GM03348 (cell line): Measurements from ENCODE around the gene SOCS3.

Source experiments
- DNase-seq: peaks from one replicate; pipeline ENCODE4 v3.0.0; 2012; ENCODE audit warnings: low spot score

Gene SOCS3

DNA sequence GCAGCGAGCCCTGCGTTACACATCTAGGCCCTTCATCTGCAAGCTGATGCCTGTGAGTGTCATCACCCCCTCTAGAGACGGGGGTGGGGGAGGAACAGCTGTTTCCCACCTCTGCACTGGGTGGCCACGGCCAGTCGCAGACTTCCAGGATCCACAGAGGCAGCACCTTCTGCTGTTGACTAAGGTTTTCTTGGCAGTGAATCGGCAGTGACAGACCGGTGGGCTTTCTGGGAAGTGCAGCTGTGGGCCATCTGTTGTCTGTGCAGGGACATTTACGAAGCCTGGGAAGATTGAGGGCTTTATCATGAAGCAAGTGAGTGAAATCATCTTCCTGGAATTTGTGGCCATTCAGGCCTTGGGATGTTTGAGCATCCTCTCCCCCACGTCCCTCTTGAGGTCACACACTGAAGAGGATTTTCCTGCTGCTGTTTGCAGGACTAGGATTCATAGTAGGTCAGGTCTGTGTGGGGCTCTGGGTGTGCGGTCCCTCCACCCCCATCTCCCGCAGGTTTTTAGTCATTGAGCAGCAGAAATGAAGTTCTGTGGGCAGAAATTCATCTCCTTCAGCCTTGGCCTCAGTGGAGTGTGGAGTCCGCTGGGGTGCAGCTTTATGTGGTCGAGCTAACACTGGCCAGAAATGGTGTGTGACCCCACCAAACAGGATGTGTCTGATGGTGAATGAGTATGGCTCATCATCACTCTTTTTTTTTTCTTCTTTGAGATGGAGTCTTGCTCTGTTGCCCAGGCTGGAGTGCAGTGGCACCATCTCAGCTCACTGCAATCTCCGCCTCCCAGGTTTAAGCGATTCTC, 30.6 kb upstream of the SOCS3 start:
- peak; percentile 90 for DNase-seq

DNA sequence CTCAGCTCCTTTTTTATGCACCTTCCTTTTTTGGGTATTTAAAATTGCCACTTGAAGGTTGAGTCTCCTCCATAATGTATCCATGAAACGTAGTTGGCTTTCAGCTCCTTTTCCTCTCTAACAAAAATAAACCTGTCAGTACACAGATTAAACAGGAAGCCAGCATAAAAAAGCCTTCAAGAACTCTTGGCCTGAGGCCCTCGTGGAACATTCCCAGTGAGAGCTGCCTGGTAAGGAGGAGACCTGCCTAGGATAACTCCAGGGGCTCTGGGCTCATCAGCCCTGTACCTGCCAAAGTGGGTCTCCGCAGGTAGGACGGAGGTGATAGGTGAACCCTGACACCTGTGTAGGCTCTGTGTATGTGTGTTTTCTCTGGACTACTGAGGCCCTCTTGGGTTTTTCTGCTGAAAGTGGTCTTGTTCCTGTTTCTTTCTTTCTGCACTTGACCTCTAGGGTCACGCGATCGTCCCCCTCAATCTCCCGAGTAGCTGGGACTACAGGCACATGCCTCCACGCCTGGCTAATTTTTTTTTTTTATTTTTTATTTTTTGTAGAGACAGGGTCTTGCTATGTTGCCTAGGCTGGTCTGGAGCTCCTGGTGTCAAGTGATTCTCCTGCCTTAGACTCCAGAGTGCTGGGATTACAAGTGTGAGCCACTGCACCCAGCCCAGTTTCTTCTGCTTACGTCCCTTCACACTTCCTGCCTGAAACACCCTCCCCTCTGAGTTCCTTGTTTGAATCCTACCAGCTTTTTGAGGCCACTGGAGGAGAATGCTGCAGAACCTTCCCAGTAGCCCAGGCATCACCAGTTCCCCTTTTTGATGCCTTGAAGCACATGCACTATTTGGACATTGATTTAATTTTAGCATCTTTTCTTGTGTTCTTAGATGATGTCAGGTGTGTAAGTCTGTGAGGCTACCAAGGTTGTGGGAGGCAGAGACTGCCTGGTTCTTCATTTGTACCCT, 28.4 kb upstream of the SOCS3 start:
- DNase-seq = no peak

DNA sequence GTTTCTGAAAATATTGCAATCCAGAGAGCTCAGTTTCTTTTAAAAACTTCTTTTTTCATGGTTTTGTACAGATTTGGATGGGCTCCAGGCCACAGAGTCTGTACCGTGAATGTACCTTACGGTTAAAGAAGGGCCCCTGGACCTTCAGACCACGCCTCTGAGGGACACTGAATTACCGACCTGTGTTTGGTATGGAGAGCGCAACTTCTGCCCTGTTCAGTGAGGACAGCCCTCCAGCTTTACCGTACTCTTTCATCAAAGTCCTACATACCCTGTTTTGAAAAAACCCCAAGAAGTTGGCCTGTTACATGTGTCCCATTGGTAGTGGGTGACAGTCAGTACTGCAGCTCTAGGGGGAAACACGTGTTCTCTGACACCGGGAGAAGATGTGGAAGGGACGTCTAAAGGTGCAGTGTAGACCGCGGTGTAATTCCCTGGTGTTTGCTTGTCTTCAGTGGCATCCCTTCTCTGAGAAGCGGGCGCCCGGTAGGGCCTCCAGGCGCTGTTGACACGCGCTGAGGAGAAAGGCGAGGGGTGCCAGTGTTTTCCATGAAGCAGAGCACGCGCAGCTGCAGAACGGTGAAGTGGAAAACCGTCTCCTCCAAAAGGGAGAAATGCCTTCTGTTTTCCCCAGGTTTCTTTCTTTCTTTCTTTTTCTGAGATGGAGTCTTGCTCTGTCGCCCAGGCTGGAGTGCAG, 24.8 kb upstream of the SOCS3 start:
- DNase-seq = no peak

DNA sequence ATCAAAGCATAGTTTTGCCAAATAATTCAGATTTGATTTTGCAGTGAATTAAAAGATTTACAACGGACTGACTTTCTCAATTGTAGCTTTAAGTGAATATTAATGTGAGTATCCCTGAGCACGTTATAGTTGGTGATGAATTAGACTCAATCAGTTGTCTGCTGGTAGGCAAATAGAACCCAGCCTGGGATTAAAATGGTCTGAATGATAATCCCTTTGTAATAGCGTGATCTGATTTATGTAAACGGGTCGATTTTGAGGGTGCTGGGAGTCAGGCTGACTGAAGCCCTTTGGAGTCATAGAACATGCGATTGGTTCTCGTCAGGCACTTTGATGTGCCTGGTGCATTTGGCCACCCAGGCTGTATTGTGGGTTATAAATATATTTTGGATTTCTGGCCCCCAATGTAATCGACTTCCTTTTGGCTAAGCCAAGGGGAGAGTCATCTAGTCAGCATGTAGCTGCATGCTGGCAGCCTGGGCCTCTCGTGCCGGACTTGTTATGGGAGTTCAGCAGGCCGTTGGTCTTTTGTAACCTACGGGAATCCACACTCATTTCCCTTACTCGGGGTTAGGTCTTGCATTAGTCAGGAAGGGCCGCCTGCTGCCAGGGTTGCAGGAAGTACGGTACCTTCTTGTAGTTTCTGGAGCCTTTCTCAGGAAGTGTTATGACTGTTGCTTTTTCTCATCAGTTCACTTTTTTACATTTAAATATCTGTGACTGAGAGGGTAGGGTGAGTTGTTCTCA, 24.0 kb upstream of the SOCS3 start:
- peak; percentile 91 for DNase-seq

DNA sequence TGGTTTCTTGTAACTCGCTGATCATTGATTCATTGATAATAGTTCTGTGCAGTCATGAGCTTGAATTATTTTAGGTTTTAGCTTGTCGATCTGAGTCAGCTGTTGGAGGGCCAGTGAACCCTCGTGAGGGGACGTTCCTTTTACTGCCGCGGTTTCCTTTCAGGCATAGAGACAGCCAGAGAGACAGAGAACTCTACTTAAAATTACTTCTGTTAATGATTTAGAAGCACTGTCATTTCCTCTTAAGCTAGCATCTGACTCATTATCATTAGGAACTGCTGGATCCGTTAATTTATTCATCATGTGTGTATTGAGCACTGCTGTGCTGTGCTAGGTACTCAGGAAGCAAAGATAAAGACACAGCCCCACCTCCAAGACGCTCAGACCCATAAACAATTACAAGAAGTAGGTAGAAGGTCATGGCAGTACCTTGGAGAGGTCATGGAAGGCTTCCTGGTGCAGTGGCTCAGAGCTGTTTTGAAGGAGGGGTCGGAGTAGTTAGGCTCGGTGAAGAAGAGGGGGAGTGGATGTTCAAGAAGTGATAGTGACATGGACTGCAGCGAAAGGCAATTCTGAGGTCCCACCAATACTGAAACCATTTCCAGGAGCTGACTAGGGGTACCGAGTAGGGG, 21.8 kb upstream of the SOCS3 start:
- DNase-seq = peak; percentile 31

DNA sequence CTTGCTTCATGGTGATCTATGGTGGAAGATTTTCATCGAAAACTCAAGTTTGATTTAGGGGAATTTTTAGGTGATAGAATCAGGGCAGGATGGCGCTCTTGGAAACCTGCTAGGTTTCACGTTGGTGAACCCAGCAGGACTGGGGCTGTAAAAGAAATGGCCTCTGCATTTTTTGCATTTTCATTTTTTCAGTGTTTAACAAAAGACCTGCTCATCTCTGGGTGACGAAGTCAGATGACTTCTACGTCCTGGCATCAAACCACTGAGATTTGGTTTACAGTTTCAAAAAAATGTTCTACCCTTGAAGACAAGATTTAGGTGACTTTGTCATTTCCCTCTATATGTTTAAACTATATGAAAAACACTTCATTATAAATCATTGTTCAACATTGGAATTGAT, 20.5 kb upstream of the SOCS3 start:
- no peak for DNase-seq

DNA sequence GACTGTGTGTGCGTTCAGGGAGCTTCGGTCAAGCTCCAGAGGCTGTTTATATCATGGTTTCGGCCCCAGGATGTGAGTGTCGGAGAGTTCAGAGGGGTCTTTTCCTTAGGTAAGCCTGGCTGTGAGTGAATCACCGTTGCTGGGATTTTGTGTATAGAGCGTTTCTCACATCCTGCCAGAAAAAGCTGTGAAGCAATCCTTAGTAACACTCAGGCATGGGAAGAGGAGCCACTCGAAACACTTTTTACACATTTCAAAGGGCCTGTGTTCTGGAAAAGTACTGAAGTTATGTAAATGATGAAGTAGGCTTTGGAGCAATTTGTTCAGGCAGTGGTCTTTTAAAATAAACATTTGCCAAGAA, 19.2 kb upstream of the SOCS3 start:
- peak; percentile 58 for DNase-seq

DNA sequence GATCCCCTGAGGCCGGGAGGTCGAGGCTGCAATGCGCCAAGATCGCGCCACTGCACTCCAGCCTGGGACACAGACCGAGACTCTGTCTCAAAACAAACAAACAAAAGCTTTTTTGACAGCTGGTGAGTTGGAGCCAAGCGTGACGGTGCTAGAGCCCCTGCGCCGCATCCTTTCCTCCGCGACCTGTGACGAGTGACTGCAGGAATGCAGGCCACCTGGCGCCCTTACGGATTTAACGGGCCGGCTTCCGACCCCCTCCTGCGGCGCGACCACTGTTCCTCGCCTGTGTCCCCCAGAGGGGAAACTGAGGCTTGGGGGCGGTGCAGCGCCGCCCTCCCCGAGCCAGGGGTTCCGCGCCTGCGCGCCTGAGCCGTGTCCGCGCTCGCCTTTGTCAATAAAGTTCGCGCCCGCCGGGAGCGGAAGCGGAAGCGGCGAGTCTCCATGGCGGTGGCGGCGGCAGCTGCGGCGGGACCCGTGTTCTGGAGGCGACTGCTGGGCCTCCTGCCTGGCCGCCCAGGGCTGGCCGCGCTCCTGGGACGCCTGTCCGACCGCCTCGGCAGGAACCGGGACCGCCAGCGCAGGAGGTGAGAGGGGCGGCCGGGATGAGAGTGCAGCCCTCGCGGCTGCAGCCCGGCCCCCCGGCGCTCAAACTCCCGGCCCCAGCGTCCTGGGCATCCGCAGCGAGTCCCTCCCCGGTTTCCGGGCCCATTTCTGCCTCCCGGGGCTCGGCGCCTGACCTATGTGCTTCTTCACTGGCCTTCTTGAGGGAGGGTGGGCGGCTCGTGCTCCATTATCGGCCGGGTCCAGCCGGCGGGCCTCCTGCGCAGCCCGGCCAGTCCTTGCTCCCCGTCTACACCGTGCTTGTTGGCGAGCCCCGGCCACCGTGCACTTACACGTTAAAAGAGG, 18.6 kb upstream of the SOCS3 start, which contains the start of gene PGS1:
PGS1 (plus strand) TSS at position 425 of the 906 bp plus-strand sequence; CDS start at position 442, 17 bp downstream.
- peak; percentile 88 for DNase-seq

DNA sequence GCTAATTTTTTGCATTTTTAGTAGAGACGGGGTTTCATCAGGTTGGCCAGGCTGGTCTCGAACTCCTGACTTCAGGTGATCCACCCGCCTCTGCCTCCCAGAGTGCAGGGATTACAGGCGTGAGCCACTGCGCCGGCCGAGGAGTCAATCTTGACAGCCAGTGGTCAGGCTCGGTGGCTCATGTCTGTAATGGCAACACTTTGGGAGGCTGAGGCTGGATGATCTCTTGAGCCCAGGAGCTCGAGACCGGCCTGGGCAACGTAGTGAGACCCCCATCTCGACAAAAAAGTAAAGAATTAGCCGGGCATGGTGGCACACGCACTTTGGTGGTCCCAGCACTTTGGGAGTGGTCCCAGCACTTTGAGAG, 18.0 kb upstream of the SOCS3 start:
- no peak for DNase-seq

DNA sequence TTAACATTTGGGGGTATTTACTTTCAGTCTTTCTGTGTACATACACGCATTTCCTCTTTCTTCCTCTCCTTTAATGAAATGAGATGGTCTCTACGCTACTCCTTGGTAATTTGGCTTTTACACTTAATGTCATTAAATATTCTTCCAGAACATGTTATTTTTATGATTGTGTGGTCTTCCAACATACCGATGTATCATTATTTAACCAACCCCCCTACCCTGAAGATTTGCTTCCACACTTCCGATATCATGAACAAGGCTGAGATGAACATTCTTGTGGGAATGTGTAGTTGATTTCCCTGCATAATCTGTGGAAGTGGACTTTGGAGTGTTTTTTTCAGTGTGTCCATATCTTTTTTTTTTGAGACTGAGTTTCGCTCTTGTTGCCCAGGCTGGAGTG, 16.3 kb upstream of the SOCS3 start:
- no peak for DNase-seq

DNA sequence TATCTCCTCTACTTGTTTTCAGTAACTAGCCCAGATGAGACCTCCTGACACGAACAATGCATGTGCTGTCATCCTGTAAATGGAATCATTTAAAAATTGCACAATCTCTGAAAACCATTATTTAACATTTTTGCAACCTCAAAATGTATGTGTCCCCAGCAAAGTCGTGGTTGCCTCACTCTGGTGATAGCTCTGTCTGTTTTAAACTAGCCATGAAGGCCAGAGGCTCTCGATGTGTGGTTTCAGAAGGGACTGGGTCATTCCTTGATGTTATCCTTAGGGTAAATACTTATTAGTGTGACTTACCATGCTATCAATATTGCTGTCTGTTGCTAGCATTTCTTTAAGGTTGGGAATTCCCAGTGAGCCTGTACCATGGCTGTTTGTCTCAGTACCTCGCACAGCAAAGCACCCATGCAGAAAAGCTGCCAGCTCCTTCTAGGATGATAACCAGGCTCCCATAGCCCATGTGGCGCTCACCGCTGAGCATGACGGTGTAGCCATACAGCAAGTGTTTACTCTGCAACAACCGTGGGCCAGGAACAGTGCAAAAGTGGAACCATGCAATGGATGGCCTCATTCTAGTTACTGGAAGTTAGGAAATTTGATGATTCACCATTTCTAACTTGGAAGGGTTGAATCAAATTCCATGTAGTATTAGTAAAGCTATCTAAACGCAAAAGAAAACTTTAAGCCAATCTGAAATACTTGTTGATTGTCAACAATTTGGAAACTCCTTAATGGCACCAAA, 15.7 kb upstream of the SOCS3 start:
- peak; percentile 80 for DNase-seq

DNA sequence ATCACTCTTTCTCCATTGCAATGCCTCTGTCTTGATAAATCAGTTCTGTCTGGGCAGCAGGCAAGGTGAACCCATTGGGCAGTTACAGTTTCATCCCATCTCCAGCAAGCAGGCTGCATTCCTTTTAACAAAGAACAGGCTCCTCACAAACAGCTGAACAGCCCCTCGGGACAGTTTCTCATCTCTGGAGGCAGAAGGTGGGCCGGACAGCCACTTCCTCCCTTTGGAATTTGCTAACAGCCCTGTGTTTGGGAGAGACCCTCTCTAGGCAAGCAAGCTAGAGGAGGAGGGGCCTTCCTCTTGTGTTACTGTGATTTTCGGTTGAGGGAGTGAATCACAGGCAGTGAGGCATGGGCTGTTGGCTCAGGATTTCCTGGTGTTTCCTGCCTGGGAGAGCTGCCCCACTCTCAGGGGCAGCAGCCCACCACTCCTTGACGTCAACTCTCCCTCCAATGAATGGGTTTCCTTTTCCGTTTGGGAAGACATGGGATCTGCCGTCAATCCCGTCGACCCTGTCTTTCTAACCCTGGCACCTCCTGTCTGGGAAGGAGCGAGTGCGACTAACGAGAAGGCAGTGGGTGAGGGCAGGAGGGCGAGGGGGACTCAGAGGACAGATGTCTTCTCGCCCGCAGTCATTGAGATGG, 14.9 kb upstream of the SOCS3 start:
- DNase-seq = peak; percentile 57

DNA sequence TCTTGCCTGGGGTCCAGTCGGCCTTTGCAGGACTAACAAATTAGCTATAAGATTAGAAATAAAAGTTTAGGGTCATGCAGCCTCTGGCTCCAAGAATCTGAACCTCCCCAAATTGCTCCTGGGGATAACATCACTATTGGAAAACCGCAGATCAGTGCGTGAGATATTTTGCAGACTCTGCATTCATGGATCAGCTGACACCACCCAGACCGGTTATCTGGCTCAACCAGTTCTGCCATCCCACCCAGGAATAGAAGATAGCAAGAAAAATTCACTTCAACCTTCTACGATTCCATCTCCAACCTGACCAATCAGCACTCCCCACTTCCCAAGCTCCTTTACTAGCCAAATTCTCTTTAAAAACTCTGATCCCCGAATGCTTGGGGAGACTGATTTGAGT, 14.3 kb upstream of the SOCS3 start:
- DNase-seq = no peak

DNA sequence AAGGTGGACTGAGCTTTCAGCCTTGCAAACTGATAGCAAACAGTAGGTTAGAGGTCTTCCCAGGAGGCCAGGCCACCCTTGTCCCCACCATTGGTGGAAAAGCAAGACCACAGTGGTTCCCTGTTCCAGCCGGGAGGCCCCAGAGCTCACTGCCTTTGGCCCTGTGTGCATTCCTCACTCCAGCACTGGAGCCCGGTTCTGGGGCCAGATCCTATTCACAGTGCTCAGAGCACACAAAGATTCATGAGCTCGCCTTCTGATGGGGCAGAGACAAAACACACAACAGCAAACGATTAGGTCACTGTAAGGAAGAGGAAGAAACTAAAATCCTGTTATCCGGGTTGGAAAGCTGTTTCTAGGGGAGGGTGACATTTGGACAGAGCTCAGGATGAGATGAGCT, 13.0 kb upstream of the SOCS3 start:
- no peak for DNase-seq

DNA sequence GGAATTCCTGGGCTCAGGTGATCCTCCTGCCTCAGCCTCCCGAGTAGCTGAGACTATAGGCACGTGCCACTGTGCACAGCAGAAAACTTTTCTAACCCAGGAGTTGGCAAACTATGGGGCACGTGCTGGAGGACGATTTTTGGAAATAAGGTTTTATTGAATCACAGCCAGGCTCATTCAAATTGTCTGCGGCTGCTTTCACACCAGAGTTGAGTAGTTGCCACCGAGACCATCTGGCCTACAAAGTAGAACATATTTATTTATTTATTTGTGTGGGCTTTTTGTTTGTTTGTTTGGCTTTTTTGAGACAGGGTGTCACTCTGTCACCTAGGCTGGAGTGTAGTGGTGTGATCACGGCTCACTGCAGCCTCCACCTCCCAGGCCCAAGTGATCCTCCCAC, 11.2 kb upstream of the SOCS3 start:
- DNase-seq = no peak

DNA sequence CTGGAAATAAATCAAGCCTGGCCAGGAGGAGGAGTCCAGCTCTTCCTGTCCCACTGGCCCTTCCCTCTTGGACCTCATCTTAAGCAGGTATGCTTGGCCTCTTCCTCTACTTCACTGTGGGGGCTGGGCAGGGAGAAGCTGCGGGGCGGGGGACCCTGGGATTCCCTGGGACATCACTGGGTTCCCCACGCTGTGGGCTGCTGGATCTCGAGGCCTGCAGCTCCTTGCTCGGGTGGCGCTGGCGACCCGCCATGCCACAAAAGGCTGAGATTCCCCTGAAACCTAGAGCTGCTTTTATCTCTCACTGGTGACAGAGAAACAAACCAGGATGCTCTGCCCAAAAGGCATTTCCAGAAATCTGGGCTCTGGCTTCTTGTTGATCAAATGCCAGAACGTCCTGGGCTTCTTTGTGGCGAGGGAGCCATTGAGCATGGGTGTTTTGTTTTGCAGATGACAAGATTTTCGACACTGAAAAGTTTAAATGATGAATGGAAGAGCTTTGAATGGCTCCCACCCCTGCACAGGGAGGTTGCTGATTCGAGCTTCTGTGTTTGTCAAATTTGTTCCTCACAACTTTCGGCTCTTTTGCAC, 10.0 kb upstream of the SOCS3 start:
- DNase-seq = no peak

DNA sequence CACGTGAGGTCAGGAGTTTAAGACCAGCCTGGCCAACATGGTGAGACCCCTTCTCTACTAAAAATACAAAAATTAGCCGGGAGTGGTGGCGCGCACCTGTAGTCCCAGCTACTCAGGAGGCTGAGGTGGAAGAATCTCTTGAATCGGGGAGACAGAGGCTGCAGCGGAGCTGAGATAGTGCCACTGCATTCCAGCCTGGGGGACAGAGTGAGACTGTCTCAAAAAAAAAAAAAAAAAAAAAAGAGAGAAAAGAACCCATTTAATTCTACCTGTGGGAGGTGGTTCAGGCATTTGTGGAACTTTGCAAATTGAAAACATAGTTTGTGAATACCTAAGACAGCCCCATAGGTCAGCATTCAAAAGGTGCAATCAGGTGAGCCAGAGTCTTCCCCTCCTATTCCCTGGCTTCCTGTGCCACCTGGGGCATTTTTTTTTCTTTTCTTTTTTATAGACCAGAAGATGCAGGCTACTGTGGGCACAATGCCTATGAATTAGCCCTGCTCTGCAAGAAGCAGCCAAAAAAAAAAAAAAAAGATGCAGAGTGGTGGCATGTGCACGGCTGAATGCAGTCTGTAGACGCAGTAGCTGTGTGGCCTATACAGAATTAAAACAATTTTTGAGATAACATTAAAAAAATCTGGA, 9.1 kb upstream of the SOCS3 start:
- no peak for DNase-seq

DNA sequence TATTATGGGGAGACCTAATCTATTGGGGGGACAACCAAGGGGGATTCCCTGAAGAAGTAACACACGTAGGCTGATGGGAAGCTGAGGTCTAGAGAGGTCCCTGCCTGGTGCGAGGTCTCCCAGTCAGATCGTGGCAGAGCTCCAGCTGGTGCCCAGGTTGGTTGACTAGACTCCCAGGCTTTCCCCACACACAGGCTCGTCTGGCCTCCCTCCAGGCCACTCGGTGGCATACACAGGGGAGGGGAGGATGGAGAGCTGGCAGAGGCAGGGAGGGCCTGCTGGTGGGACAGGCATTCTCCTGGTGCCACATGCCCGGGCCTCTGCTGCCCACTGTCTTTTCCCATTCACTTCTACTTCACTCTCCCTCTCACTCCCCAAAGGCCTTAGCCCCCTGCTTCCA, 8.5 kb upstream of the SOCS3 start:
- no peak for DNase-seq
